Daoy (cell line): ENCODE results near the gene PSMD14. TPM values are rescaled to one million over a fixed set of nuclear protein-coding genes. Genes with fewer than 3 reads are reported as not detected.
"Not testable (repeated sequence)": the region's sequence is repeated elsewhere in the genome, so short reads cannot be mapped to it uniquely, and the experiment has no call there.

Experiments used
- DNase-seq: peaks from one replicate; pipeline ENCODE4 v3.0.0-alpha.2; 2015; ENCODE audit warnings: low read depth
- total RNA-seq: library from RNA; depleted of rRNA; stranded (reverse); fragments of >200 nt; shearing (Covaris generic); gene quantifications from 2 replicates; pipeline ENCODE4 v1.2.3, GENCODE V29; 2014

PSMD14 gene
- total RNA-seq, 1 experiment from 2014 or later, result 347 TPM

DNA sequence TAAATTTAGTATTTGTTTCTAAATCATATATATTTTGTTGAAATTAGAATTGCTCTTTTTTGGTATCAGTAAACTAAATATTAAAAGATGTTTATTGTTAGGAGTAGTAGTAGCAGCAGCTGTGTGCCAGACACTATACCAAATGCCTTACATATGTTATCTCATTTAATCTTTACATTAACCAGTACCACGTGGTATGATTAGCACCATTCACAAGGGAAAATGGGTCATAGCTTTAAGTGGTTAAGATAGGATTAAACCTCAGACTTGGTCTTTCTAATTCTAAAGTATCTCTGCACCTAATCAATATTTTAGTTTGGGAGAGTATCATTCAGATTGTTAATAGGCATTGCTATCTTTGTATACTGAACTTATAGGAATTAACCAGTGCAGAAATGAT is 29.0 kb downstream of the PSMD14 start:
- DNase-seq, result no peak

GRCh38 chr2:161339532-161339931 is 31.3 kb downstream of the PSMD14 start:
- DNase-seq, result not testable (repeated sequence)

- DNase-seq, result peak; percentile 7
Observed at GRCh38 chr2:161340930-161341413, 32.7 kb downstream of the PSMD14 start.

GRCh38 chr2:161343235-161343634 is 35.0 kb downstream of the PSMD14 start:
- DNase-seq, result no peak

GRCh38 chr2:161344692-161345091 is 36.5 kb downstream of the PSMD14 start:
- DNase-seq, result no peak

- DNase-seq, result no peak
Observed at GRCh38 chr2:161351678-161352077, 43.5 kb downstream of the PSMD14 start.

- no peak for DNase-seq
Observed at GRCh38 chr2:161352719-161353118, 44.5 kb downstream of the PSMD14 start.

DNA sequence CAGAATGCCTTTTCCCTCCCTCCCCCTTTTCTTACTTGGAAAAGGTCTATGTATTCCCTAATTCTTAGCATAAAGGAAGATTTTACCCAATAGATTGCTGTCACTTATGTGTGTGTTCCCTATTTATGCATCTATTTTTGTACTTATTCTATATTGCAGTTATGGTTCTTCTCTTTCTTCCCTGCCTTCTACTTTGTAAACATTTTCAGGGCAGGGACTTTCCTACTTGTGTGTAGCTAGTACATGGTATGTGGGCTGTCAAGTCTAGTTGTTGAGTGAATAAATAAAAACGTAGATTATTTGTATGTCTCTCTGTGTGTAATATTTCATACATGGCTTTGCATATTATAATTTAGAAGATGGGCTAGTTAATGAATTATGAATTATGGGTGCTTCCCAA is 45.3 kb downstream of the PSMD14 start:
- no peak for DNase-seq

- DNase-seq, result no peak
Observed at GRCh38 chr2:161354106-161354505, 45.9 kb downstream of the PSMD14 start.

DNA sequence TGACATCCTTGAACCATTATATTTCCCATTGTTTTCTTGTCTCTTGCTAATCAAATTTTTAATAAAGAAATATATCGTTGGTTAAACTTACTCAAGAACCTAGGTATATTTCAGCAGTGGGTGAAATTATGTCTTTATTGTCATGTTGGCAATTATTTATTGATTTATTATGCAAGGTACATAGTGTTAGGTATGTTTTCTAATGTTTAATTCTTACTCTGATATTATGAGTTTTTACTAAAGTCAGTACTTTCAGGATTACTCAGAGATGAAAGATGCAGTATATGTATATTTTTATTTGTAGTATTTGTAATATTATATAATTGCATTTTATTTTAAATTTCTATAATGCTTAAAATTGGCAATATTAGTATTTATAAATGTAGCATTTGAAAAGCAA is 46.9 kb downstream of the PSMD14 start:
- DNase-seq, result no peak

- DNase-seq, result no peak
Observed at GRCh38 chr2:161355983-161356382, 47.8 kb downstream of the PSMD14 start.

GRCh38 chr2:161357097-161357496 is 48.9 kb downstream of the PSMD14 start:
- DNase-seq, result no peak

GRCh38 chr2:161358838-161359237 is 50.6 kb downstream of the PSMD14 start:
- no peak for DNase-seq

DNA sequence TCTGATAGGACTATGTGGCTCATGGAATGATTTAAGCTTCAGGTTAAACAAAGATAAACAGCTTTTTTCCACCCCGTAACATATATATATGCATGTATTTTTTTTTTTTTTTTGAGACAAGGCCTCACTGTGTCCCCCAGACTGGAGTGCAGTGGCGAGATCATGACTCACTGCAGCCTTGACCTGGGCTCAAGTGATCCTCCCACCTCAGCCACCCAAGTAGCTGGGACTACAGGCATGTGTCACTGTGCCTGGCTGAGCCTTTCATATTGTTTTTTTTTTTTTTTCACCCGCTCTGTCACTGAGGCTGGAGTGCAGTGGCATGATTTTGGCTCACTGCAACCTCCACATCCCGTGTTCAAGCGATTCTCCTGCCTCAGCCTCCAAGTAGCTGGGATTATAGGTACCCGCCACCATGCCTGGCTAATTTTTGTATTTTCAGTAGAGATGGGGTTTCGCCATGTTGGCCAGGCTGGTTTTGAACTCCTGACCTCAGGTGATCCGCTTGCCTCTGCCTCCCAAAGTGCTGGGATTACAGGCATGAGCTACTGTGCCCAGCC is 52.0 kb downstream of the PSMD14 start:
- DNase-seq, result peak; percentile 21

GRCh38 chr2:161362568-161363166 is 54.4 kb downstream of the PSMD14 start:
- no peak for DNase-seq

- no peak for DNase-seq
Observed at GRCh38 chr2:161367675-161368074, 59.5 kb downstream of the PSMD14 start.

- no peak for DNase-seq
Observed at GRCh38 chr2:161369311-161369710, 61.1 kb downstream of the PSMD14 start.

DNA sequence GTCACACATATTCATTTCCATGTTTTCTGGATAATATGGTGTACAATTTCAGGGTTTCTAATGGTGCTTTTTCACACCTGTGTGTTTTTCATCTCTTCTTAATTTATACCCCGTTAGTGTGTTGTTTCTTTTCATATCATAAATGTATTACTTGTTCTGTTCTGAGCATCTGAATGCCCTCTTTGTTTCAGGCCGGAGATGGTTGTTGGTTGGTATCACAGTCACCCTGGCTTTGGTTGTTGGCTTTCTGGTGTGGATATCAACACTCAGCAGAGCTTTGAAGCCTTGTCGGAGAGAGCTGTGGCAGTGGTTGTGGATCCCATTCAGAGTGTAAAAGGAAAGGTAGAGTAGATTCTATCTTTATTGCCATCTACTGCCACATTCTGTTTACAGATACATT is 62.8 kb downstream of the PSMD14 start:
- DNase-seq, result no peak

- no peak for DNase-seq
Observed at GRCh38 chr2:161371869-161372268, 63.6 kb downstream of the PSMD14 start.

- no peak for DNase-seq
Observed at GRCh38 chr2:161373942-161374341, 65.7 kb downstream of the PSMD14 start.

DNA sequence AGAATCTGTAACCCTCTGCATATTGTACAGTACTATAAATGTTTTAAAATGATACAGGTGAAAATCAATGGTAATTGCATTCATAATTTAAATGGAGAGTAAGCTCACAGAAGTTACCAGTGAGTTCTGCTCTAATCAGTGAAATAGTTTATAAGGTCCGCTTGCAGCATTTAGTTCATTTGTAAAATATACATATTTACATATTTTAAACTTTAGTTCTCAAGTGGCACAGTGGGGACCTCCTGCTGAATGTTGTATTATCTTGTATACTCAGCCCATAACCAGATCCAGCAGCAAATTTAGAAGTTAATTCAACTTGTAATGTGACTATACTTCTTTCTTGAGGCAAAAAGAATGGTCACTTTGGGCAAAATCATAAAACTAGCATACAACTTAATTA is 66.2 kb downstream of the PSMD14 start:
- DNase-seq, result no peak

GRCh38 chr2:161379740-161380139 is 71.5 kb downstream of the PSMD14 start:
- no peak for DNase-seq

GRCh38 chr2:161381546-161381945 is 73.3 kb downstream of the PSMD14 start:
- no peak for DNase-seq

GRCh38 chr2:161382747-161383146 is 74.5 kb downstream of the PSMD14 start:
- DNase-seq, result no peak
